HG03565 (cell line): Measurements from ENCODE around the gene DNAJC13.
A peak's percentile ranks its signal among the peaks of the same experiment; 100 is the strongest.
"Not testable (repeated sequence)": the region's sequence is repeated elsewhere in the genome, so short reads cannot be mapped to it uniquely, and the experiment has no call there.

ENCODE experiments used
- ATAC-seq: cut with Tn5 transposase; IDR thresholded peaks from one replicate; pipeline ENCODE4 v1.9.1; 2021; ENCODE audit warnings: mild to moderate bottlenecking, moderate library complexity; ENCODE audit not compliant: unreplicated experiment

DNAJC13 gene, protein sequence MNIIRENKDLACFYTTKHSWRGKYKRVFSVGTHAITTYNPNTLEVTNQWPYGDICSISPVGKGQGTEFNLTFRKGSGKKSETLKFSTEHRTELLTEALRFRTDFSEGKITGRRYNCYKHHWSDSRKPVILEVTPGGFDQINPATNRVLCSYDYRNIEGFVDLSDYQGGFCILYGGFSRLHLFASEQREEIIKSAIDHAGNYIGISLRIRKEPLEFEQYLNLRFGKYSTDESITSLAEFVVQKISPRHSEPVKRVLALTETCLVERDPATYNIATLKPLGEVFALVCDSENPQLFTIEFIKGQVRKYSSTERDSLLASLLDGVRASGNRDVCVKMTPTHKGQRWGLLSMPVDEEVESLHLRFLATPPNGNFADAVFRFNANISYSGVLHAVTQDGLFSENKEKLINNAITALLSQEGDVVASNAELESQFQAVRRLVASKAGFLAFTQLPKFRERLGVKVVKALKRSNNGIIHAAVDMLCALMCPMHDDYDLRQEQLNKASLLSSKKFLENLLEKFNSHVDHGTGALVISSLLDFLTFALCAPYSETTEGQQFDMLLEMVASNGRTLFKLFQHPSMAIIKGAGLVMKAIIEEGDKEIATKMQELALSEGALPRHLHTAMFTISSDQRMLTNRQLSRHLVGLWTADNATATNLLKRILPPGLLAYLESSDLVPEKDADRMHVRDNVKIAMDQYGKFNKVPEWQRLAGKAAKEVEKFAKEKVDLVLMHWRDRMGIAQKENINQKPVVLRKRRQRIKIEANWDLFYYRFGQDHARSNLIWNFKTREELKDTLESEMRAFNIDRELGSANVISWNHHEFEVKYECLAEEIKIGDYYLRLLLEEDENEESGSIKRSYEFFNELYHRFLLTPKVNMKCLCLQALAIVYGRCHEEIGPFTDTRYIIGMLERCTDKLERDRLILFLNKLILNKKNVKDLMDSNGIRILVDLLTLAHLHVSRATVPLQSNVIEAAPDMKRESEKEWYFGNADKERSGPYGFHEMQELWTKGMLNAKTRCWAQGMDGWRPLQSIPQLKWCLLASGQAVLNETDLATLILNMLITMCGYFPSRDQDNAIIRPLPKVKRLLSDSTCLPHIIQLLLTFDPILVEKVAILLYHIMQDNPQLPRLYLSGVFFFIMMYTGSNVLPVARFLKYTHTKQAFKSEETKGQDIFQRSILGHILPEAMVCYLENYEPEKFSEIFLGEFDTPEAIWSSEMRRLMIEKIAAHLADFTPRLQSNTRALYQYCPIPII (N-terminal part only)

DNA sequence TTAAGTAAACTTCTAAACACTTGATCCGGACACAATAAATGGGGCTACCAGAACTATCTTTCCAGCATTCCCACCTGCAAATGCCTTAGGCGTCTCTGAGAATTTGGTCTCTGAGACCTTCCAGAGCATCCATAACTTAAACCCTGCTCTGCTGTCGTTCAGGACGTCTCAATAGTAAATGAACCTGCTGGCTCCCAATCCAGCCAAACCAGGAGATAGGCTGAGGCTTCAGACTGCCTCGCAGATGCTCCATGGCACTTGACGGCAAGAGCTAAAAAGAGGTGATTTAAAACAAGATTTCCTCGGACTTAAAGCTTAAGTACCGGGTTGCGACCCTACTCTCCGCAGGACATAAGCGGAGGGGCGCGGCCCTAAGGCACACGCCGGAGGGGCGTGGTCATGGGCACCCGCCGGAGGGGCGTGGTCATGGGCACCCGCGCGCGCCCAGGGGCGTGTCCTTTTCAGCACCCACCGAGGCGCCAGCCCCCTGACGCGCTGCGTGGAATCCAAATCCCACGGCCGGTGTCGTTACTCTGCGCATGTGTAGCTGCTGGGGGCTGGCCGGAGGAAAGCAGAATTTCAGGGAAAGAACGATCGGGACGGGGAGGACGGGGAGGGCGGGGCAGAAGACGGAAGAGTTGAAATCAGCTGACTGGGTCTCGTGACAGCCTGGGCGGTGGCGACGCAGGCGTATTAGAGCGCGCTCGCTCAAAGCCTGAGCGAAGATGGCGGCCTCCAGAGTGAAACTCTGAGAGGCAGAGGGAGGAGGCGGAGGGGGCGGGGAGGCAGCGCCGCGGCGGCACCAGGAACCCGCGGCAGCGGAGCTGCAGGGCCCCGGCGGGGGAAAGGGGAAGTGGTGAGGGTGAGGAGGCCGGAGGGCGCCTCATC is at the start of gene DNAJC13:
Gene DNAJC13, plus strand, starts transcription at position 696 of the 888 bp plus-strand sequence. CDS start 17,049 bp downstream, outside the sequence.
- ATAC-seq = peak; percentile 78

DNA sequence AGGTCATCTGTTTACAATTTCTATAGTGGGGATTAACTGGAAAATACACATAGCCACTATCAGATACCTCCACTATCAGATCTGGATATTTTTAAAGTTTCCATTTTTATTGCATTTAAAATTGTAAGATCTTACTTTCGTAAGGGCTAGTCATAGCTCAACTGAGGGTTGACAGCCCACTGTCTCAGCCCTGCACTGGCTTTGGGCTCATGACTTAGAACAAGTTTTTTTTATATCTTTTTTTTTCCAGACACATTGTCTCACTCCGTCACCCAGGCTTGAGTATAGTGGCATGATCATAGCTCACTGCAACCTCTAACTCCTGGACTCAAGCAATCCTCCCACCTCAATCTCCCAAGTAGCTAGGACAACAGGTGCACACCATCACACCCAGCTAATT is 48.8 kb upstream of the DNAJC13 start:
- ATAC-seq = no peak

DNA sequence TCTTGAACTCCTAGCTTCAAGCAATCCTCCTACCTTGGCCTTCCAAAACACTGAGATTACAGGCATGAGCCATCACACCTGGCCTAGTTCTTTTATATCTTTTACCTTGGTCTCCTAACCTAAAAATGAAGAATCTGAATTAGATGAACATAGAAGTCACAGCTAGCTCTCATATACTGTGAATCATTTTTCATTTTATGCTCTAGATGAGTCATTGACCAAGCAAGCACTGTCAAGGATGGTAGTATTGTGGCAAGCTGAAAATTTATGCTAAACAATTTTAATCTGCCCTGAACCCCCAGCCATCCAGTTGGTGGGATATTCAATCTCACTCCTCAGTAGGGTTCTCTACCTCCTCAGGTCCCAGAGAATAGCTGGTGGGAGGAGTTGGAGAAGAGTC is 48.3 kb upstream of the DNAJC13 start:
- no peak for ATAC-seq

DNA sequence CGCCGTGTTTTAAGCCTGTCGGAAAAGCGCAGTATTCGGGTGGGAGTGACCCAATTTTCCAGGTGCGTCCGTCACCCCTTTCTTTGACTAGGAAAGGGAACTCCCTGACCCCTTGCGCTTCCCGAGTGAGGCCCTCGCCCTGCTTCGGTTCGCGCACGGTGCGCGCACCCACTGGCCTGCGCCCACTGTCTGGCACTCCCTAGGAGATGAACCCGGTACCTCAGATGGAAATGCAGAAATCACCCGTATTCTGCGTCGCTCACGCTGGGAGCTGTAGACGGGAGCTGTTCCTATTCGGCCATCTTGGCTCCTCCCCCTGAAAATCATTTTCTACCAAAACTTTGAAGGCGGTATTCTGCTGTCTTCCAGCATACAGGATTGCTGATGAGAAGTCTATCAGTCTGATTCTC is 40.4 kb upstream of the DNAJC13 start:
- ATAC-seq = not testable (repeated sequence)

DNA sequence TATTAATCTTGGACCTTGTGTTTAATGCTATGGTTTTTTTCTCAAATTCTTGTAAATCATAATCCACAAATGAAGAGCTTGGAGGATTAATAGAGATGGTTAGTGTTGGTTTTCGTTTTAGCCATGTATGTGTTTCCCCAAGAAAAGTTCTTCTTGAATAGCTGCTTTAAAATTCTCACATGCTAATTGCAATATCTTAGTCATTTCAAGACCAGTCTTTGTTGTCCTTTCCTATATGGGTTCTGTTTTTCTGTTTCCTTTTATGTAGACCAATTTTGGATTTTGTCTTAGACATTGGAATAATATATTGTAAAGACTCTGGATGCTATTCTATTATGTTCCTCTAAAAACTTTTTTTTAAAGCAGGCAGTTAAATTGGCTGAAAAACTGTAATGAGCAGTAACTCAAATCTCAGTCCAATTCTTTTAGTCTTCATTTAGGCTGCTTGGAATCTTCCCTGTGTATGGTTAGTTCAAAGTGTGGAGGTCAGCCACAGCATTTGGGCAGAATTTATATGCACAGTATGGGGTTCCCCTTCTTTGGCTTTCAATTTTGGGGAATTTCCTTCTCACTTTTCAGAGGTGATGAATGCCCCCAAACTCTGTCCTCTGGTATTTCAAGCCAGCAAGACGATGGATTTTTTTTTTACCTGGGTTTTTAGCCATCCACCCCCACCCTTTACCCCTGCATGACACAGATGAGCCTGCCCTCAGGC is 39.1 kb upstream of the DNAJC13 start:
- ATAC-seq = no peak

DNA sequence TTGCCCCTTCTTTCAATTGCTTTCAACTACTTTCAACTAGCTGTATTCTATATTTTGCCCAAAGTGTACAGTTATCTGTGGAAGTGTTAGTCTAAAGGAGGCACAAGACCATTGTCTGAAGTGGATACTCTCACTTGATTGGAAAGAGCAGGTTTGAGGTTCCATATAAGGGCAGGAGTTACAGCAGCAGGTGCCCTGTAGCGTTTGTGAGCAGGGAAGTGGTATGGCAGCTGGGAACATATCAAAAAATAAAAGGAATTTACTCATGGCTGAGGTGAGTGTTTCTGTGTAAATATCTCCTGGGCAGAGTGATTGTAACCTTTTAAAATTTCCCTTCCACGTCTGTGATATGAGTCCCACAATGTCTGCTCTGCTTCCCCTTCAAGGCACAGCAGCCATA is 38.5 kb upstream of the DNAJC13 start:
- no peak for ATAC-seq

DNA sequence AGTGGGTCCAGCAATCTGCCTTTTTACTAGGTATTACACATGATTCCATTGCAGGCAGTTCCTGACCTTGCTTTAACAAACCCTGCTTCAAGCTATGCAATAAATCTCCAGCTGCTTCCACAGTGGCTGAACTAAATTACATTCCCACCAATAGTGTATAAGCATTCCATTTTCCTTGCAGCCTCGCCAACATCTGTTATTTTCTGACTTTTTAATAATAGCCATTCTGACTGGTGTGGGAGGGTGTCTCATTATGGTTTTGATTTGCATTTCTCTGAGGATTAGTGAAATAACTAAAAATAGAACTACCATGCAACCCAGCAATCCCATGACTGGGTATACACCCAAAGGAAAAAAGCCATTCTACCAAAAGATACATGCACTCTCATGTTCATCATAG is 36.4 kb upstream of the DNAJC13 start:
- ATAC-seq = no peak

DNA sequence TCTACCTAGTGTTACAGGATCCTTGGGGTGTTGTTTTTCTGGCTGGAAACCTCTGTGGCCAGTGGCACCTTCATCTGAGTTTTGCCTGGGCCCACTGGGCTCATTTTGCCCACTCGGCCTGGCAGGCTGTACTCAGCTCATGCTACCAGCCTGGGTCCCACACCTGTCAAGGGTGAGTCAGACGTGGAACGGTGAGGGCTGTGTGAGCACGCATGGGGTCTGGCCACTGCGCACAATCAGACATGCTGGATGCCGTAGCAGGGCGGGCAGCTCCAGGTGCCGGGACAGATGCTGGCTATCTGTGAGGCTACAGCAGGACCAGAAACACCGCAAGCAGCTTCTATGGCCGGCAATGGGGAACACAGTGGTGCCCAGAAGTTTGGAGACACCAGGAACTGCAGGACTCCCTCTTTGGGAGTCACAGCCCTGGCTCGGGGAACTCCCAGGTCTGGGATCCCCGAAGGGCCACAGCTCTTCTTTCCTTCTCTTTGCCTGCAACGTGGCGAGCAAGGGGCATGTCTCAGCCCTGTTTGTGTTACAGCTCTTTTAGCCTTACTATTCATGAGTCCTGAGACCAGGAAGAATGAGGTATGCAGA is 35.9 kb upstream of the DNAJC13 start:
- ATAC-seq = no peak

DNA sequence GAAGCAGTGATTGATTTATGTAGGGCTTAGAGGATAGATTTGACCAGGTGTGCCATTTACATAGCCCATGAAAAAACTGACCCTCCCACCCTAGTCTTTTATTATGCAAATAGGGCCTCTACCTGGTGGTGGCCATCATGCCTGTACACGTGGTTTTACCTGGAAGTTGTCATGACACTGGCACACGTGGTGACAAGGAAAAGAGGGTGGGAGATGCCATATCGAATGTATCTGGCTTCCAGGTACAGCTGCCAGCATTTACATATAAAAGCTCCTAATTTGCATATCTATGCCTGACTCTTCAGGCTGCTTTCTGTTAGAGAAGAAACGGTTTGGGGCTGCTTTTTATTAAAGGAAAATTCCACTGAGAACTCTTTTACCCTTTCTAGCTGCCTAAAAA is 35.0 kb upstream of the DNAJC13 start:
- ATAC-seq = no peak

DNA sequence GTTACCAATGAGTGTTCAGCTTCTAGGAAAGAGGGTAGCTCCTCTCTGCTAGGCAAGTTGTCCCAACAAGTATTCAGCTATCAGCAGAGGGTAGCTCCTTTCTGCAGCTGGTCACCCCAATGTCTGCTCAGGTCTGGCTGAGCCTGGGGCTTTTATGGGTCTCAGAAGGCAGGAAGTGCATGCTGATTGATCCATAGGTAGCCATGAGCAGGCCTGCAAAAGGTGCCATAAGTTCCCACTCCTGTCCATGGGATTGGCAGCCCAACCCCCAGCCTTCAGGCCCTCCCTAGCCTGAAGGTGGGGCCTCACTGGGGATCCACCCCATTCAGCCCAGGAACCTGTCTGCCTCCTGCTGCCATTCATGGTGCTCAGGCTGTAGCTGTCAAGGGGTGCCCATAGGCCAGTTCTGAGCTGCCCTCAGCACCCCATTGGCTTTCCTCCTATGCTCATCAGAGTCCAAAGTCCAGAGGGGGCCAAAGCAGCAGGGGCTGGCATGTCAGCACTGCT is 34.6 kb upstream of the DNAJC13 start:
- no peak for ATAC-seq

DNA sequence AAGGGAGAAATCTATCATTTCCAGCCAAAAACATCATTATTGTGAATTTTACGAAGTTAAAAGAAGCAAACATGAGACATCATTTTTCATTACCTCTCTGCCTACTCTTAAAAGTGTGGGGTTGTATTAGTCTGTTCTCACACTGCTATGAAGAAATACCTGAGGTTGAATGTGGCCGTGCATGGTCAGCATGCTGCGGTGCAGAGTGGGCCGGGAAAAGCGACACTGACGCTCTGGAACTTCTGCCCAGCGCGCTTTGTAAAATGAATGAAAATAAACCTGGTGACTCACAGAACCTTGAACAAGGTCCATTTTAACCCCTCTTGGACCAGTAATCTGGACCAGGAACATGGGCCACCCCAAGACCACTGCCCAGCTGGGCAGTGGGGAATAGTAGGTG is 31.0 kb upstream of the DNAJC13 start:
- no peak for ATAC-seq

DNA sequence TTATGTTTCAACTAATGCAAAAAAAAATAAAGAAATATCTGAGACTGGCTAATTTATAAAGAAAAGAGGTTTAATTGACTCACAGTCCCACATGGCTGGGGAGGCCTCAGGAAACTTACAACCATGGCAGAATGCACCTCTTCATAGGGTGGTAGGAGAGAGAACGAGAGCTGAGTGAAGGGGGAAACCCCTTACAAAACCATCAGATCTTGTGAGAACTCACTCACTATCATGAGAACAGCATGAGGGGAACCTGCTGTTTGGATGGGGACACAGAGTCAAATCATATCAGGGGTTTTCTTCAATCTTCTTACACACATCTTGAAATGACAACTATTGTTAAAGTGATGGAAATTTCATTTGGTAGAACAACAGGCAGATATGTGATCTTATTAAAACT is 24.6 kb upstream of the DNAJC13 start:
- not testable (repeated sequence) for ATAC-seq

DNA sequence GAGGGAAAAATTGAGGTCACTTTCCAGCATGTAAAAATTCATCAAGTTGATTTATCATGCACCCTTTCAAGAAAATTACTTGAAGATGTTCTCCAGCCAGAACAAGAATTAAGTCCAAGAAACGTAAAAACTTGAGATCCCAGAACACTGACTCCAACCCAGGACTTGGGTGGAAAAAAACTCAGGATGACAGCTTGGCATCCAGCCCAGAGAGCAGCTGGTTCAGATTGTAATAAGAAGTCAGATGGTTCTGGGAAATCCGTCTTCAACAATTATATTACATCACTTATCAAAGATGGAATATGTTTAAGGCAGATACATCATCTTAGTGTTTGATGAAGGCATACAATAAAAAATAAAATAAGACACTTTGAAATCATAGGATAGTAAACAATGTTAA is 23.0 kb upstream of the DNAJC13 start:
- ATAC-seq = no peak

DNA sequence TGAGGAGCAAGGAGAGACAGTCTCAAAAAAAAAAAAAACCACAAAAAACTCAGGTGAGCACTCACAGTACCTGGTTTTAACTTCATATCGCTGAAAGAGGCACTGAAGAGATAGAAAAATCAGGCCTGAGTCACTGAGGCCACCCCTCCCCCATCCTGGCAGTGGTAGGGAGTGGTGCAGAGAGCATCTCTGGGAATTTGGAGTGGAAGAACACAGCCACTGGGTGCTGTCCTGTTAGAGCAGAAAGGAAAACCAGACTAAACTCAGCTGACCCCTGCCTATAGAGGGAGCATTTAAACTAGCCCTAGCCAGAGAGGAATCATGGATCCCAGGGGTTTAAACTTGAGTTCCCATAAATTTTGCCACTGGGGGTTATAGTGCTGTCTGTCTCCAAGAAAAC is 22.2 kb upstream of the DNAJC13 start:
- no peak for ATAC-seq

DNA sequence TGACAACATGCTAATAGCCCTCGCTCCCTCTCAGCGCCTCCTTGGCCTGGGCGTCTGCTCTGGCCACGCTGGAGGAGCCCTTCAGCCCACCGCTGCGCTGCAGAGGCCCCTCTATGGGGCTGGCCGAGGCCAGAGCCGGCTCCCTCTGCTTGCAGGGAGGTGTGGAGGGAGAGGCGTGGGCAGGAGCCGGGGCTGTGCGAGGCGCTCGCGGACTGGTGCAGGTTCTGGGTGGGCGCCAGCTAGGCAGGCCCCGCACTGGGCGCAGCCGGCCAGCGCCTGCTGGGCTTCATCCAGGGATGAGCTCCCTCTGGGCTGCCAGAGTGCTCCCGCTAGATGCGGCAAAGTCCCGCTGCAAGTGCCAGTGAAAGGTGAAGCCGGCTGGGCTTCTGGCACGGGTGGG is 21.0 kb upstream of the DNAJC13 start:
- no peak for ATAC-seq

DNA sequence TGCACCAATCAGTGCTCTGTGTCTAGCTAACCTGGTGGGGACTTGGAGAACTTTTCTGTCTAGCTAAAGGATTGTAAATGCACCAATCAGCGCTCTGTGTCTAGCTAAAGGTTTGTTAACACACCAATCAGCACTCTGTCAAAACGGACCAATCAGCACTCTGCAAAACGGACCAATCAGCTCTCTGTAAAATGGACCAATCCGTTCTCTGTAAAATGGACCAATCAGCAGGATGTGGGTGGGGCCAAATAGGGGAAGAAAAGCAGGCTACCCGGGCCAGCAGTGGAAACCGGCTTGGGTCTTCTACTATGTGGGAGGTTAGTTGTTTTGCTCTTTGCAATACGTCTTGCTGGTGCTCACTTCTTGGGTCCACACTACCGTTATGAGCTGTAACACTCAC is 20.5 kb upstream of the DNAJC13 start:
- not testable (repeated sequence) for ATAC-seq

DNA sequence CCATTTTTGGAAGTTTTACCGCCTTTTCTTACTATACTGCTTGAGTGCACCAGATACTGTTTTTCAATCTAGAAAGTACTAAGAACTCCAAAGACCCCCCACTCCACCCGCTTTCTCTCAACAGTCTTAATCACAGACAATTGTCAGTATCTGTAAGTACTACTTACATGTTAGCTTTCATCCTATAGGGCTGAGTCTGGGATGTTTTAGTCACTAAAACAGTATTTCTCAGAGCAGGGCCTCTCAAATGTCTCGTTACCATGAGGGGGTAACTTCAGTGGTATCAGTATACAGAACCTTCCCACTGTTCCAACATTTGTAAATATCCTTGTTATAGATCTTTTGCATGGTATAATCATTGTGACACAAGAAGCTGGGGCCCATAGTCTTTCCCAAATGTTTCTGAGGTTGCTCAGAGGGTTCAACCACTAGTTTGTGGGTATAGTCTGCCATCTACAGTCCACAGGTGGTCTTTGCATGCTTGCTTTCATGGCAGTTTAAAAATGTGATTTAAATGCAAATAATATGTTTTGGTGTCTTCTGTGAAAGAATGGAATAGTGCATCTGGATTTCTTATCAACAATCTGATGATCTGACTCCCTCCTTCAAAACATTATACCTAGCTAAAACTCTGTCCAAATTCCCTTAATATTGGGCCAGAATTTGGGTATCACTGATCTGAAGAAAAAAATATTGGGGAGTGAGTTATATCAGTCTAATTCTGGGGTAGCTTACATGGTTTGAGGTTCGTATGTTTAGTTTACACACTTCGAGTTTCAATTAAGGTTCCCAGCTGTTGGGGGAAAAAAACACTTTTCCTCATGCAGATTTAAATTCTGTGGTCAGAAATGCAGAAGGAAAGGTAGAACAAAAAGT is 18.0 kb upstream of the DNAJC13 start:
- ATAC-seq = no peak

DNA sequence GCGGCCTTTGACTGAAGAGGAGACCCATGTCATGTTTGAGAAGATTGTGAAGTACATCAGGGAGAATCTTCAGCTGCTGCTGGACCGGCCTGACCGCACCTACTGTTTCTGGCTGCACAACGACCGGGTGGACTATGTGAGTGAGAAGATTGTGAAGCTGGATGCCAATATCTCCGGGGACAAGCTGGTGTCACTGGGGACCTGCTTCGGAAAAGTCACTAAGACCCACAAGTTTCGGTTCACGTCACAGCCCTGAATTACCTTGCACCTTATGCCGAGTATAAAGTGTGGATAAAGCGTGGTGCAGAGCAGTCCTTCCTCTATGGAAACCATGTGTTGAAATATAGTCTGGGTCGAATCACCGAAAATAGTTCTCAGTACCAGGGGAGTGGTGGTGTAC is 16.0 kb upstream of the DNAJC13 start:
- ATAC-seq = no peak
